ENCODE measurements around the gene C12orf50.

Gene C12orf50

GRCh38 chr12:88029093-88029665 is at the start of gene C12orf50:
TSS of gene C12orf50 (minus strand) at chr12:88029401. CDS start at chr12:88026962, 2,439 bp downstream.
- Histone ChIP-seq H3K9ac (ENCODE audit: low read depth in 1 of 2, low read length in 2 of 2) (no peak within 1 kb of the TSS), H3K4me1 (ENCODE audit: control insufficient read depth in 2 of 2, insufficient read depth in 2 of 2, low read length in 2 of 2) (no peaks in the 10 kb centered on the region), H3K27me3 (ENCODE audit: control insufficient read depth in 2 of 2, insufficient read depth in 2 of 2, low read length in 2 of 2) (no peaks in the 10 kb centered on the region), H3K4me3 (ENCODE audit: low read length in 2 of 2) (no peak within 1 kb of the TSS), H3K27ac (ENCODE audit: low read depth in 2 of 2, low read length in 2 of 2) (no peak within 1 kb of the TSS), H3K9me3 (ENCODE audit: control insufficient read depth in 2 of 2, low read length in 2 of 2) (no peaks in the 10 kb centered on the region), H3K36me3 (ENCODE audit: control insufficient read depth in 2 of 2, insufficient read depth in 2 of 2, low read length in 2 of 2) (no peaks in the 10 kb centered on the region)

DNA sequence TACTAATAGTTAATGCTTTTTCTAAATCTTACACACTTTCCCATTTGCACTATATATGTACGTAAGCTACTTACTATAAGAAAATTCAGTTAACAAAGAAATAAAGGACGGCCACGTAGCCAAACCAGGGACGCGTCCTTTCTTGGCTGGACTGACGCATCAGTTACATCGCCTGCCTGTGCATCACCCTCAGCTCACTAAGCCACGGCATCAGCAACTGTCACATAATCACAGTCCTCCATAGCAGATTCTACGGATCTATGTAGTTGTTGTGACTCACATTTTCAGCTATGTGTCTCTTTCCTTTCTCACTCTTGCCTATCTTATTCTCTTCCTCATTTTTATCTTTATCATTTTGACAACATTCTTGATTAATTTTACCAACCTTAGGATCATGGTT is 38.1 kb upstream of the C12orf50 start:
- H3K4me1 ChIP-seq (ENCODE audit: control insufficient read depth in 2 of 2, insufficient read depth in 2 of 2, low read length in 2 of 2): no peaks in the 10 kb centered on the region
- H3K27ac ChIP-seq (ENCODE audit: low read depth in 2 of 2, low read length in 2 of 2): no peak overlapping the region
- H3K36me3 ChIP-seq (ENCODE audit: control insufficient read depth in 2 of 2, insufficient read depth in 2 of 2, low read length in 2 of 2): peaks cover 0 to 16% of the 10 kb centered on the region in 2 donors
- H3K4me3 ChIP-seq (ENCODE audit: low read length in 2 of 2): no peak overlapping the region
- no peaks in the 10 kb centered on the region for H3K27me3 ChIP-seq (ENCODE audit: control insufficient read depth in 2 of 2, insufficient read depth in 2 of 2, low read length in 2 of 2)
- H3K9ac ChIP-seq (ENCODE audit: low read depth in 1 of 2, low read length in 2 of 2): no peak overlapping the region
- H3K9me3 ChIP-seq (ENCODE audit: control insufficient read depth in 2 of 2, low read length in 2 of 2): no peaks in the 10 kb centered on the region

DNA sequence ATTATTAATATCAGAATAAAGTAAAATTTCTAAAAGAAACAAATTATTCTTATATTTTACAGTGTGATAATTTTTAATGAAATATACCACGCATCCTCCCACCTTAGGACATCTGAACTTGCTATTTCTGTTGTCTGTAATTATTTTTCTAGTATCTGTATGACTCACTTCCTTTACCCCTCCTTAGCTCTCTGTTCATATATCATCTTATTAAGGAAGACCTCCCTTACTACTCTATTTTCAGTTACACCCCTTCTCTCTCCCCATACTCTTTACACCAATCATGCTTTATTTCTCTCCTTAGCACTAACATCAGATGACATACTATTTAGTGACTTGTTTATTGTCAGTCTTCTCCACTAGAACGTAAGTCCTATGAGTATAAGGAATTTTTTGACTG is 34.2 kb upstream of the C12orf50 start:
- Histone ChIP-seq H3K36me3 (ENCODE audit: control insufficient read depth in 2 of 2, insufficient read depth in 2 of 2, low read length in 2 of 2) (peaks cover under 1 to 12% of the 10 kb centered on the region in 2 donors), H3K27ac (ENCODE audit: low read depth in 2 of 2, low read length in 2 of 2) (no peak overlapping the region), H3K9me3 (ENCODE audit: control insufficient read depth in 2 of 2, low read length in 2 of 2) (no peaks in the 10 kb centered on the region), H3K4me3 (ENCODE audit: low read length in 2 of 2) (no peak overlapping the region), H3K4me1 (ENCODE audit: control insufficient read depth in 2 of 2, insufficient read depth in 2 of 2, low read length in 2 of 2) (no peaks in the 10 kb centered on the region), H3K27me3 (ENCODE audit: control insufficient read depth in 2 of 2, insufficient read depth in 2 of 2, low read length in 2 of 2) (no peaks in the 10 kb centered on the region), H3K9ac (ENCODE audit: low read depth in 1 of 2, low read length in 2 of 2) (no peak overlapping the region)

DNA sequence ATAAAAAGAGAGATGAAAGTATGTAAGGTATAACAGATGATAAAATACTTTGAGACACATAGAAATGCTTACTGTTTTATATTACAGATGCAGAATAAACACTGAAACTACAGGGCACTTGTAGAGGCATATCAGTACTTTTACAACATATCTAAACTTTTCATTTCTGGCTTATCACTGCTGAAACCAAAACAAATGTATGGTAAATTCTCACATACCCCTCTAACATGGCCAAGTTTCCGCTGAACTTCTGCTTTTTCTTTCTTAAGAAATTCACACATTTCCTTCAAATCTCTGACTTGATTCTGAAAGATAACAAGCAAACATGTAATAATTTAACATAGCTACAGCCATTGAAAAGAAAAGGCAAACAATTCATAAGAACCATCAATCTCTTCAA is 33.3 kb upstream of the C12orf50 start:
- no peak overlapping the region for H3K4me3 ChIP-seq (ENCODE audit: low read length in 2 of 2)
- H3K4me1 ChIP-seq (ENCODE audit: control insufficient read depth in 2 of 2, insufficient read depth in 2 of 2, low read length in 2 of 2): no peaks in the 10 kb centered on the region
- no peaks in the 10 kb centered on the region for H3K27me3 ChIP-seq (ENCODE audit: control insufficient read depth in 2 of 2, insufficient read depth in 2 of 2, low read length in 2 of 2)
- H3K9me3 ChIP-seq (ENCODE audit: control insufficient read depth in 2 of 2, low read length in 2 of 2): no peaks in the 10 kb centered on the region
- peaks cover 10 to 17% of the 10 kb centered on the region in 2 donors for H3K36me3 ChIP-seq (ENCODE audit: control insufficient read depth in 2 of 2, insufficient read depth in 2 of 2, low read length in 2 of 2)
- H3K27ac ChIP-seq (ENCODE audit: low read depth in 2 of 2, low read length in 2 of 2): no peak overlapping the region
- H3K9ac ChIP-seq (ENCODE audit: low read depth in 1 of 2, low read length in 2 of 2): no peak overlapping the region

DNA sequence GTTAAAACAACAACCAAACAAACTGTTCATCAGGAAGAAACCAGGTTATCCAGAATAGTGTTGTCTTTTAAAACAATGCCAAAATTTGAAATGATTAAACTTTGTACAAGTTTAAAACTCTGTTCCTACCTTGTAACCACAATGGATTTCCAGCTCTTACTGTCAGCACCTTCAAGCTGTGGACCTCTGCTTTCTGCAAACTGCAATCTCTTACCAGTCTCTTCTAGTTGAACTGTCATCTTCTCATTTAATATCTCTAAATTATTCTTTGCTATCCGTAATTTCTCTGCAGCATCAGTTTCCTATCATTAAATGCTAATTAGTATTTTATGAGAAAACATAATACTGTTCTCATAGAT is 29.5 kb upstream of the C12orf50 start:
- Histone ChIP-seq H3K27me3 (ENCODE audit: control insufficient read depth in 2 of 2, insufficient read depth in 2 of 2, low read length in 2 of 2) (no peaks in the 10 kb centered on the region), H3K27ac (ENCODE audit: low read depth in 2 of 2, low read length in 2 of 2) (no peak overlapping the region), H3K9ac (ENCODE audit: low read depth in 1 of 2, low read length in 2 of 2) (no peak overlapping the region), H3K36me3 (ENCODE audit: control insufficient read depth in 2 of 2, insufficient read depth in 2 of 2, low read length in 2 of 2) (peaks cover 11 to 22% of the 10 kb centered on the region in 2 donors), H3K4me3 (ENCODE audit: low read length in 2 of 2) (no peak overlapping the region), H3K9me3 (ENCODE audit: control insufficient read depth in 2 of 2, low read length in 2 of 2) (no peaks in the 10 kb centered on the region), H3K4me1 (ENCODE audit: control insufficient read depth in 2 of 2, insufficient read depth in 2 of 2, low read length in 2 of 2) (no peaks in the 10 kb centered on the region)

GRCh38 chr12:88057994-88058718 is 29.0 kb upstream of the C12orf50 start:
- H3K27ac ChIP-seq (ENCODE audit: low read depth in 2 of 2, low read length in 2 of 2): no peak overlapping the region
- H3K36me3 ChIP-seq (ENCODE audit: control insufficient read depth in 2 of 2, insufficient read depth in 2 of 2, low read length in 2 of 2): peaks cover 11 to 22% of the 10 kb centered on the region in 2 donors
- no peak overlapping the region for H3K9ac ChIP-seq (ENCODE audit: low read depth in 1 of 2, low read length in 2 of 2)
- H3K4me1 ChIP-seq (ENCODE audit: control insufficient read depth in 2 of 2, insufficient read depth in 2 of 2, low read length in 2 of 2): no peaks in the 10 kb centered on the region
- no peaks in the 10 kb centered on the region for H3K27me3 ChIP-seq (ENCODE audit: control insufficient read depth in 2 of 2, insufficient read depth in 2 of 2, low read length in 2 of 2)
- H3K9me3 ChIP-seq (ENCODE audit: control insufficient read depth in 2 of 2, low read length in 2 of 2): no peaks in the 10 kb centered on the region
- no peak overlapping the region for H3K4me3 ChIP-seq (ENCODE audit: low read length in 2 of 2)

DNA sequence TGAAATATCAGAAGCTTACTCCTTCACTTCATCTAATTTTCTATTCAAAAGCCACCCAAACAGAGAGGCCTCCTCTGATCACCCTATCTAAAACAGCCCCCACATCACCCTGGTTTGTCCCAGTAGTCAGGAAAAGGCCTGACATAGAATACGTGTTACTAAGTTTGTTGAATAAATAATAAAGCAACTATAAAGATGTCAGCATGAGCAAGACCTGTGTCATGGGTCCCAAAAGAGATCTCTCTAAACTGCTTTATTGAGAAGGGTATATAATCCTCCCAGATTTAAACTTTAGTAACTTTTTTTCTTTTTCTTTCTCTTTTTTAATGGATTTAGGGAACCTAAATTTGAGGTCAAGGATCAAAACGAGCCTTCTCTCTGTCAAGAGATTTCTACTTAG is 27.4 kb upstream of the C12orf50 start:
- peaks cover 20 to 22% of the 10 kb centered on the region in 2 donors for H3K36me3 ChIP-seq (ENCODE audit: control insufficient read depth in 2 of 2, insufficient read depth in 2 of 2, low read length in 2 of 2)
- H3K9ac ChIP-seq (ENCODE audit: low read depth in 1 of 2, low read length in 2 of 2): no peak overlapping the region
- no peak overlapping the region for H3K4me3 ChIP-seq (ENCODE audit: low read length in 2 of 2)
- no peak overlapping the region for H3K27ac ChIP-seq (ENCODE audit: low read depth in 2 of 2, low read length in 2 of 2)
- no peaks in the 10 kb centered on the region for H3K4me1 ChIP-seq (ENCODE audit: control insufficient read depth in 2 of 2, insufficient read depth in 2 of 2, low read length in 2 of 2)
- no peaks in the 10 kb centered on the region for H3K27me3 ChIP-seq (ENCODE audit: control insufficient read depth in 2 of 2, insufficient read depth in 2 of 2, low read length in 2 of 2)
- no peaks in the 10 kb centered on the region for H3K9me3 ChIP-seq (ENCODE audit: control insufficient read depth in 2 of 2, low read length in 2 of 2)

- Histone ChIP-seq H3K9me3 (ENCODE audit: control insufficient read depth in 2 of 2, low read length in 2 of 2) (no peaks in the 10 kb centered on the region), H3K36me3 (ENCODE audit: control insufficient read depth in 2 of 2, insufficient read depth in 2 of 2, low read length in 2 of 2) (peaks cover 28 to 29% of the 10 kb centered on the region in 2 donors), H3K4me1 (ENCODE audit: control insufficient read depth in 2 of 2, insufficient read depth in 2 of 2, low read length in 2 of 2) (no peaks in the 10 kb centered on the region), H3K27ac (ENCODE audit: low read depth in 2 of 2, low read length in 2 of 2) (no peak overlapping the region), H3K4me3 (ENCODE audit: low read length in 2 of 2) (no peak overlapping the region), H3K27me3 (ENCODE audit: control insufficient read depth in 2 of 2, insufficient read depth in 2 of 2, low read length in 2 of 2) (no peaks in the 10 kb centered on the region), H3K9ac (ENCODE audit: low read depth in 1 of 2, low read length in 2 of 2) (no peak overlapping the region)
Observed at GRCh38 chr12:88052686-88053085, 23.5 kb upstream of the C12orf50 start.

GRCh38 chr12:88044035-88044434 is 14.8 kb upstream of the C12orf50 start:
- H3K9me3 ChIP-seq (ENCODE audit: control insufficient read depth in 2 of 2, low read length in 2 of 2): no peaks in the 10 kb centered on the region
- H3K27me3 ChIP-seq (ENCODE audit: control insufficient read depth in 2 of 2, insufficient read depth in 2 of 2, low read length in 2 of 2): no peaks in the 10 kb centered on the region
- peaks cover 26 to 40% of the 10 kb centered on the region in 2 donors for H3K36me3 ChIP-seq (ENCODE audit: control insufficient read depth in 2 of 2, insufficient read depth in 2 of 2, low read length in 2 of 2)
- no peak overlapping the region for H3K9ac ChIP-seq (ENCODE audit: low read depth in 1 of 2, low read length in 2 of 2)
- no peak overlapping the region for H3K27ac ChIP-seq (ENCODE audit: low read depth in 2 of 2, low read length in 2 of 2)
- H3K4me3 ChIP-seq (ENCODE audit: low read length in 2 of 2): no peak overlapping the region
- no peaks in the 10 kb centered on the region for H3K4me1 ChIP-seq (ENCODE audit: control insufficient read depth in 2 of 2, insufficient read depth in 2 of 2, low read length in 2 of 2)

DNA sequence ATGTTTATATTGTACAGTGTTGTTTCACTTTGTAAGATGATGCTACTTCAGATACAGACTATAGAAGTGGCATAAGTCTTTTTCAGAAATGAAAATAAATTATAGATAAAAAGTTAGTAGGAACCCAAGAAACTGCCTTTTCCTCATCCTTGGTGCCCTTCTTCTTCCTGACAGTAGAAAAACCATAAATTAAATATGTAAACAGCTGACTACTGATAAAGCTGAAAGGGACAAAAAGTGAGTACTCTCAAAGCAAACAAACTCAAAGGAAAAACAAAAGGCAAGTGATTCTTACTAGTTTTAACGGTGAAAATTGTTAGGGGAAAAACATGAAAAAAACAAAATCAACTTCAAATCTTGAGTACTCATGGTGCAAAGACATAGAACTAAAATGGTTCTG is 8.6 kb upstream of the C12orf50 start:
- no peak overlapping the region for H3K9ac ChIP-seq (ENCODE audit: low read depth in 1 of 2, low read length in 2 of 2)
- H3K27ac ChIP-seq (ENCODE audit: low read depth in 2 of 2, low read length in 2 of 2): no peak overlapping the region

More for the DNA sequence above, 8.6 kb upstream of the C12orf50 start:
- Histone ChIP-seq H3K4me1 (ENCODE audit: control insufficient read depth in 2 of 2, insufficient read depth in 2 of 2, low read length in 2 of 2) (peaks cover 5% of the 10 kb centered on the region in 2 donors), H3K36me3 (ENCODE audit: control insufficient read depth in 2 of 2, insufficient read depth in 2 of 2, low read length in 2 of 2) (no peaks in the 10 kb centered on the region), H3K9me3 (ENCODE audit: control insufficient read depth in 2 of 2, low read length in 2 of 2) (no peaks in the 10 kb centered on the region), H3K4me3 (ENCODE audit: low read length in 2 of 2) (no peak overlapping the region), H3K27me3 (ENCODE audit: control insufficient read depth in 2 of 2, insufficient read depth in 2 of 2, low read length in 2 of 2) (no peaks in the 10 kb centered on the region)

Measured in mucosa of rectum (tissue), 2 donors.